HEK293 (cell line): ENCODE data around the gene LDLRAD4.

Experiments
- CTCF ChIA-PET: fragments of 350-600 bp; formaldehyde crosslinking; extraction: SDS; loops from one replicate; lab custom pipeline; 2021; ENCODE audit warnings: antibody characterized with exemption; lab: Yijun Ruan, JAX
- POLR2A ChIA-PET: fragments of 300-600 bp; formaldehyde crosslinking; extraction: SDS; loops from one replicate; lab custom pipeline; 2020; ENCODE audit warnings: antibody characterized with exemption, inconsistent platforms; lab: Yijun Ruan, JAX
- H3K27ac ChIP-seq: fragments of 200-500 bp; sonication (Bioruptor generic); 2 replicates; pipeline ENCODE4 v1.5.1; 2014; ENCODE audit warnings: low read depth, low read length, control low read depth, inconsistent platforms; ENCODE audit errors: extremely low read depth
- H3K36me3 ChIP-seq, 2 experiments: fragments of 200-500 bp in 1 of 2; sonication (Bioruptor generic) in 1 of 2; 1 replicate in 1 of 2; 2 replicates in 1 of 2; pipeline ENCODE4 v1.5.1; 2014 to 2017; ENCODE audit warnings: inconsistent platforms in 2 of 2, low read length in 2 of 2; ENCODE audit not compliant: control insufficient read depth in 2 of 2, insufficient read depth in 1 of 2
- H3K4me1 ChIP-seq: fragments of 200-500 bp; sonication (Bioruptor generic); 2 replicates; pipeline ENCODE4 v1.5.1; 2014; ENCODE audit warnings: mild to moderate bottlenecking, low read length, inconsistent platforms; ENCODE audit not compliant: control insufficient read depth, insufficient read depth
- H3K4me3 ChIP-seq: 2 replicates; pipeline ENCODE4 v1.5.1; 2011; ENCODE audit warnings: low read depth, mild to moderate bottlenecking, control low read depth, low read length, moderate library complexity
- H3K9me3 ChIP-seq: fragments of 200-500 bp; sonication (Bioruptor generic); 2 replicates; pipeline ENCODE4 v1.5.1; 2014; ENCODE audit warnings: low read depth, low read length, inconsistent platforms; ENCODE audit not compliant: control insufficient read depth, insufficient read depth
- BCL11B ChIP-seq: fragments of 450-650 bp; formaldehyde crosslinking; IDR thresholded peaks from 2 replicates; pipeline ENCODE4 v1.5.1; 2016; ENCODE audit warnings: low read depth, missing biosample characterization, missing genetic modification characterization
- CTCF ChIP-seq: fragments of 450-650 bp; formaldehyde crosslinking; IDR thresholded peaks from 2 replicates; pipeline ENCODE4 v1.5.1; 2016; ENCODE audit warnings: missing biosample characterization, missing genetic modification characterization
- HOXA7 ChIP-seq: sonication (generic); formaldehyde crosslinking; IDR thresholded peaks from 2 replicates; pipeline ENCODE4 v1.8.1; 2022; ENCODE audit warnings: missing genetic modification reagents, borderline replicate concordance
- OSR2 ChIP-seq: fragments of 450-650 bp; formaldehyde crosslinking; IDR thresholded peaks from 2 replicates; pipeline ENCODE4 v1.5.1; 2016; ENCODE audit warnings: missing biosample characterization, missing genetic modification characterization
- SALL2 ChIP-seq: fragments of 450-650 bp; formaldehyde crosslinking; IDR thresholded peaks from 2 replicates; pipeline ENCODE4 v1.5.0; 2017; ENCODE audit warnings: missing biosample characterization, mild to moderate bottlenecking, missing genetic modification characterization, borderline replicate concordance
- SCRT1 ChIP-seq: fragments of 450-650 bp; formaldehyde crosslinking; IDR thresholded peaks from 2 replicates; pipeline ENCODE4 v1.5.1; 2016; ENCODE audit warnings: missing biosample characterization, missing genetic modification characterization, borderline replicate concordance
- SP3 ChIP-seq: fragments of 450-650 bp; formaldehyde crosslinking; IDR thresholded peaks from 2 replicates; pipeline ENCODE4 v1.5.1; 2016; ENCODE audit warnings: missing biosample characterization, missing genetic modification characterization
- ZBTB26 ChIP-seq: fragments of 450-650 bp; formaldehyde crosslinking; optimal IDR thresholded peaks from 2 replicates; pipeline ENCODE3; 2016; ENCODE audit warnings: missing biosample characterization, mild to moderate bottlenecking, missing genetic modification characterization
- ZBTB49 ChIP-seq: fragments of 450-650 bp; formaldehyde crosslinking; IDR thresholded peaks from 2 replicates; pipeline ENCODE4 v1.5.1; 2016; ENCODE audit warnings: missing biosample characterization, missing genetic modification characterization, low read depth
- ZFHX2 ChIP-seq: fragments of 450-650 bp; formaldehyde crosslinking; conservative IDR thresholded peaks from 2 replicates; pipeline ENCODE4 v1.5.1; 2016; ENCODE audit warnings: missing biosample characterization, missing genetic modification characterization
- ZNF132 ChIP-seq: fragments of 450-650 bp; formaldehyde crosslinking; IDR thresholded peaks from 2 replicates; pipeline ENCODE4 v1.5.1; 2017; ENCODE audit warnings: missing biosample characterization, missing genetic modification characterization, borderline replicate concordance
- ZNF169 ChIP-seq: fragments of 450-650 bp; formaldehyde crosslinking; IDR thresholded peaks from 2 replicates; pipeline ENCODE4 v1.5.1; 2016; ENCODE audit warnings: missing biosample characterization, missing genetic modification characterization
- ZNF354C ChIP-seq: fragments of 450-650 bp; formaldehyde crosslinking; IDR thresholded peaks from 2 replicates; pipeline ENCODE4 v1.5.1; 2016; ENCODE audit warnings: missing biosample characterization, missing genetic modification characterization, low read depth, borderline replicate concordance
- ZNF513 ChIP-seq: fragments of 450-650 bp; IDR thresholded peaks from 2 replicates; pipeline ENCODE4 v1.5.1; 2018; ENCODE audit warnings: missing biosample characterization, missing genetic modification characterization
- ZNF529 ChIP-seq: fragments of 450-650 bp; formaldehyde crosslinking; IDR thresholded peaks from 2 replicates; pipeline ENCODE4 v1.5.1; 2017; ENCODE audit warnings: missing genetic modification characterization, missing biosample characterization; ENCODE audit not compliant: insufficient replicate concordance
- ZNF530 ChIP-seq: fragments of 450-650 bp; formaldehyde crosslinking; IDR thresholded peaks from 2 replicates; pipeline ENCODE4 v1.5.1; 2016; ENCODE audit warnings: low read depth, missing biosample characterization, missing genetic modification characterization
- ZNF555 ChIP-seq: fragments of 450-650 bp; formaldehyde crosslinking; conservative IDR thresholded peaks from 2 replicates; pipeline ENCODE4 v1.5.1; 2017; ENCODE audit warnings: missing biosample characterization, mild to moderate bottlenecking, missing genetic modification characterization, inconsistent platforms
- ZNF560 ChIP-seq: fragments of 450-650 bp; formaldehyde crosslinking; IDR thresholded peaks from 2 replicates; pipeline ENCODE4 v1.5.1; 2017; ENCODE audit warnings: missing biosample characterization, missing genetic modification characterization, borderline replicate concordance
- ZNF596 ChIP-seq: fragments of 450-650 bp; IDR thresholded peaks from 2 replicates; pipeline ENCODE4 v1.5.0; 2018; ENCODE audit warnings: missing biosample characterization, mild to moderate bottlenecking, missing genetic modification characterization, moderate library complexity
- ZNF624 ChIP-seq: fragments of 450-650 bp; formaldehyde crosslinking; IDR thresholded peaks from 2 replicates; pipeline ENCODE4 v1.5.1; 2017; ENCODE audit warnings: missing biosample characterization, missing genetic modification characterization
- ZNF626 ChIP-seq: fragments of 450-650 bp; sonication (Bioruptor Pico); formaldehyde crosslinking; IDR thresholded peaks from 2 replicates; pipeline ENCODE4 v1.5.1; 2018; ENCODE audit warnings: missing biosample characterization, missing genetic modification characterization, inconsistent platforms
- ZNF670 ChIP-seq: fragments of 450-650 bp; formaldehyde crosslinking; IDR thresholded peaks from 2 replicates; pipeline ENCODE4 v1.5.1; 2016; ENCODE audit warnings: missing biosample characterization, missing genetic modification characterization, low read depth
- ZSCAN16 ChIP-seq: fragments of 450-650 bp; formaldehyde crosslinking; IDR thresholded peaks from 2 replicates; pipeline ENCODE4 v1.5.1; 2016; ENCODE audit warnings: missing biosample characterization, missing genetic modification characterization
- ZSCAN30 ChIP-seq: fragments of 450-650 bp; IDR thresholded peaks from 2 replicates; pipeline ENCODE4 v1.5.1; 2018; ENCODE audit warnings: missing biosample characterization, mild to moderate bottlenecking, missing genetic modification characterization, moderate library complexity

The LDLRAD4 gene

DNA sequence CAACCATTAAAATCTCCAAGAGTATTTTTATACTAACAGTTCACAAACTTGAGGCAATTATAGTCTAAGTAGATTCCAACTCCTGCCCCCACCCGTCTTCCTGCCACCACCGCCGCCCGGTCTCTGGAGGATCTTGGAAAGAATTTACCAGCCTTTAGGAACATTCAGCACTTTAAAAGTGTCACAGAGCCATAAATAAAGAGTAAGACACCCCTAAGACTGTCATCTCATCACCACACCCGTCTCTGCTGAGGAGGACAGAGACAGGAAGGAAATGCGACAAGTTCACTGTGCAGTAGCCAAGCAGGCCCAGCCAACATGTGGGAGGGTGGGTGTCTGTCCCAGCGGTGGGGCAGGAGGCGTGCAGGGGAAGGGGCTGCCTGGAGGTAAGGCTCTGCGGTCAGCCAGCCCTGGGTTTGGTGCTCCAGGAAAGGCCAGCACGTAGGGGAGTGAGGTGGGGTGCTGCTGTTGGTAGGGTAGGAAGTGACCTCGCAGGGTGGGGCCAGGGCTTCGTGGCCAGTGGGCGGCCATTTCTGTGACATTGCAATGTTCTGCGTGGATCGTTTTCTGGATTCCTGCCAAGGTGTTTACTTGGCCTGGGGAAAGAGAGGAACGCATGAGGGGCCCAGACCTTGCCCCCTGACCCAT, 396.2 kb downstream of the LDLRAD4 start (continued):
- no peak for TF ChIP-seq ZNF513 (tag by site-specific recombination)

DNA sequence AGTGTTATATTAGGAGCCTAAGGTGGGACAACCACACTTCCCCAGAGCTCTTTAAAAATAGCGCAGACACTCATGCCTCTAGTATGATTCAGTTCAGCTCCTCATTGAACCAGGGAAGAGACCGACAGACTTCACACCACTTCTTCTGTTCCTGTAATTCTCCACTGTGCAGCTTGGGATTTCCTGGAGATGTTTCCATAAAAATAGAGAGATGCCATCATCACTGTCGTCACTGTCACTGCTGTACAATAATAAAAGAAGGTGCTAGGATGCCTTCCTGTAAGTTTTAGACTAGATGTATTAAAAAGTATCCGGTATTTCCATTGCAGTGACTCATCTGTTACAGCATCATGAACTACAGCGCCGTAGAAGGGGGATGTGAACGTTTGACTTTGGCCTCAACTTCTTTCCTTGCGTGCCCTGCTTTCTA, 396.9 kb downstream of the LDLRAD4 start:
- CTCF ChIA-PET = no interaction called here
- Histone ChIP-seq H3K4me1 (no peaks in the 10 kb centered on the region), H3K36me3 (no peaks in the 10 kb centered on the region), H3K4me3 (no peak overlapping the region), H3K27ac (no peak overlapping the region), H3K9me3 (no peaks in the 10 kb centered on the region)
- TF ChIP-seq ZNF529 (tag by site-specific recombination) (no peak), ZNF596 (tag by site-specific recombination) (no peak), ZNF169 (tag by site-specific recombination) (no peak), ZBTB49 (tag by site-specific recombination) (no peak), ZNF626 (tag by site-specific recombination) (no peak), SALL2 (no peak), ZBTB26 (tag by site-specific recombination) (no peak), OSR2 (tag by site-specific recombination) (no peak), ZNF560 (tag by site-specific recombination) (no peak)
- POLR2A ChIA-PET = no interaction called here

DNA sequence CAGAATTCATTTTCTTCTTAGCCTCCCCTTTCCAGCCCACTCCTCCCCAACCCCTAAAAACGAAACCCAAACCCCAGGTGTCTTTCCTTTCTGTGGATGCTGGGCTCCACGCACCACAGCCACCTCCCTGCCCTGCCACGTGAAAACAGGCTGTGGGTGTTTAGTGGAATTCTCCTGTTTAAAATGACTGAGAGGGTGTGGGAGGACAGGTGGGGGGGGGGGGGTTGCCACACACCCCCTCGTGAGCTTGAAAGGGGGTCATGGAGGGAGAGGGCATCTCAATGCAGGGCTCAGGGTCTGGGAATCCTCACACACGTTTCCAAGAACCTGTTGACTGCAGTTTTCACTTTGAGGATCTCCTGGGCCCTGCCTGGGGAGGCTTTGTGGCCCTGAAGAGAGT, 397.5 kb downstream of the LDLRAD4 start:
- CTCF ChIA-PET = no interaction called here
- Histone ChIP-seq H3K36me3 (no peaks in the 10 kb centered on the region), H3K4me1 (no peaks in the 10 kb centered on the region), H3K4me3 (no peak overlapping the region), H3K27ac (no peak overlapping the region), H3K9me3 (no peaks in the 10 kb centered on the region)
- POLR2A ChIA-PET = no interaction called here
- peak; percentile 46; the same call in 1 of the 2 replicates for TF ChIP-seq SCRT1 (tag by site-specific recombination)
- TF ChIP-seq CTCF = no peak
- TF ChIP-seq ZNF132 (tag by site-specific recombination) = no peak
- no peak for TF ChIP-seq ZNF530 (tag by site-specific recombination)
- TF ChIP-seq ZNF670 = no peak
- no peak for TF ChIP-seq ZBTB49 (tag by site-specific recombination)
- TF ChIP-seq SP3 (tag by site-specific recombination) = no peak
- TF ChIP-seq ZFHX2 (tag by site-specific recombination) = peak; percentile 29; the same call in 1 of the 2 replicates
- no peak for TF ChIP-seq ZSCAN16 (tag by site-specific recombination)
- no peak for TF ChIP-seq ZNF555 (tag by site-specific recombination)
- TF ChIP-seq OSR2 (tag by site-specific recombination) = no peak
- TF ChIP-seq HOXA7 = no peak
- TF ChIP-seq ZSCAN30 (tag by site-specific recombination) = no peak
- no peak for TF ChIP-seq ZNF624 (tag by site-specific recombination)
- TF ChIP-seq ZNF354C = no peak
- TF ChIP-seq BCL11B (tag by site-specific recombination) = no peak
